ENCODE data around the gene CDKL4. TPM values are rescaled to one million over a fixed set of nuclear protein-coding genes. Genes with fewer than 3 reads are reported as not detected.

CDKL4 gene
- total RNA-seq, 1 experiment from 2014 or later: 0.46 TPM

DNA sequence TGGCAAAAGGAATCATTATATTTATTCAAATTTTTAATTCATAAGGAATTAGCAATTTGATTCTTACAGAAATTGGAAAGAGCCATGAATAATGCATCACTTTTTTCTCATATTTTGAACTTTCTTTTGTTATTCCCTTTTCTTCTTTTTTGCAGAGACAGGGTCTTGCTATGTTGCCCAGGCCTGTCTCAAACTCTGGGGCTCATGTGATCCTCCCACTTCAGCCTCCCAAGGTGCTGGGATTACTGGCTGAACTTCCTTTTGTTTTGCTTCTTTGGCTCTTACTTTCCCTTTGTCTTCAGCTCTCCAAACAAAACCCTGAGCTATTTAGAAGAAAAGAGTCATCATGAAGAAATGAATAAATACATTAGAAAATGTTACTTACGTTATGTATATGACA, 30.8 kb downstream of the CDKL4 start:
- Mint-ChIP-seq H3K4me3 (no peak overlapping the region), H3K27ac (no peak overlapping the region), H3K36me3 (no peaks in the 10 kb centered on the region; the same call in 1 of the 2 replicates), H3K4me1 (no peaks in the 10 kb centered on the region), H3K27me3 (ENCODE audit: low read depth) (no peaks in the 10 kb centered on the region), H3K9me3 (peaks cover 4% of the 10 kb centered on the region; the same call in 1 of the 2 replicates)
- ChIA-PET CTCF (no interaction called here), POLR2A (no interaction called here)
- ATAC-seq (no peak), DNase-seq (ENCODE audit: low spot score) (no peak)
- no peak for TF ChIP-seq NR2C2 (CRISPR knock-in tag; IDR thresholded peaks at IDR 0.05)
- peak; percentile 88 for TF ChIP-seq ZNF121 (CRISPR knock-in tag; IDR thresholded peaks at IDR 0.05)
- TF ChIP-seq GTF2I (CRISPR knock-in tag; conservative IDR thresholded peaks at IDR 0.05): 0 out of 2 replicates have a peak, but pooled peaks have one; percentile 38

DNA sequence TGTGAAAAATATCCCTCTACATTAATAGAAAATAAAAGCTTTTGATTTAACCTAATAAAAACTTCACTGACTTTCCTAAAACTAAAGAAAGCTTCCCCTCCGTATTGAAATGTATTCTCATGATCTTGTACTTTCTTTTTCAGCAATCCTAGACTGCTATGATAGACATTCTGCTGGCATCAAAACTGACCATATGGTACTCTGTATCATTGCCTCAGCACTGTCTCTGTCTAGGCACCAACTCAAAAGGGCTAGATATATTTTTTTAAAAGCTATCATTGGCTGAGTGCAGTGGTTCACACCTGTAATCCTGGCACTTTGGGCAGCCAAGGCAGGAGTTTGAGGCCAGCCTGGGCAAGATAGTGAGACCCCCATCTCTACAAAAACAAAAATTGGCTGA, 32.9 kb downstream of the CDKL4 start:
- Mint-ChIP-seq H3K4me3 (no peak overlapping the region), H3K9me3 (peaks cover 4% of the 10 kb centered on the region; the same call in 1 of the 2 replicates), H3K27me3 (ENCODE audit: low read depth) (no peaks in the 10 kb centered on the region), H3K4me1 (no peaks in the 10 kb centered on the region), H3K36me3 (no peaks in the 10 kb centered on the region; the same call in 1 of the 2 replicates), H3K27ac (no peak overlapping the region)
- ChIA-PET POLR2A (no interaction called here), CTCF (no interaction called here)
- no peak for ATAC-seq
- TF ChIP-seq ZNF232 (CRISPR knock-in tag; IDR thresholded peaks at IDR 0.05) (no peak), IRF2 (CRISPR knock-in tag; IDR thresholded peaks at IDR 0.05; ENCODE audit: borderline replicate concordance, low read depth) (no peak), TEAD1 (CRISPR knock-in tag; IDR thresholded peaks at IDR 0.05) (no peak)
- TF ChIP-seq, protein P1, sequence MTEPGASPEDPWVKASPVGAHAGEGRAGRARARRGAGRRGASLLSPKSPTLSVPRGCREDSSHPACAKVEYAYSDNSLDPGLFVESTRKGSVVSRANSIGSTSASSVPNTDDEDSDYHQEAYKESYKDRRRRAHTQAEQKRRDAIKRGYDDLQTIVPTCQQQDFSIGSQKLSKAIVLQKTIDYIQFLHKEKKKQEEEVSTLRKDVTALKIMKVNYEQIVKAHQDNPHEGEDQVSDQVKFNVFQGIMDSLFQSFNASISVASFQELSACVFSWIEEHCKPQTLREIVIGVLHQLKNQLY (CRISPR knock-in tag; IDR thresholded peaks at IDR 0.05): no peak
- no peak for DNase-seq (ENCODE audit: low spot score)

DNA sequence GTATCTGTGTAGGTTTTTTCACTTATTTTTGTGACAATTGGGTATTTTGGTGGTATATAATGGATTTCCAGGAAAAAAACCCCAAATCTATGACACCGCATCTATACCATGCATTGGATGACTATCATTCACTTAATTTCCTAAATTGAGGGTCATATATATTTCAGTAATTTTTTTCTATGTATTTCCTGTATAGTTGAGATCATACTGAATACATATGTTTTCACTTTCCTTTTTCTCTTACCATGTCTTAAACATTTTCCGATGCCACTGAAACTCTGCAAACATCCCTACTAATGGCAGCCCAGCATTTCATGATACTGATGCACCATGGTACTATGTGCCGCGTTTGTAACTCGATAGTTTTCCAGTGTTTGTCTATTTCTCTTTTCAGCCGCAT, 40.4 kb downstream of the CDKL4 start:
- H3K9me3 Mint-ChIP-seq: peaks cover 24% of the 10 kb centered on the region
- no peak overlapping the region for H3K4me3 Mint-ChIP-seq
- ATAC-seq (no peak), DNase-seq (ENCODE audit: low spot score) (no peak)
- H3K27me3 Mint-ChIP-seq (ENCODE audit: low read depth): no peaks in the 10 kb centered on the region
- no peak for TF ChIP-seq JAZF1 (CRISPR knock-in tag; IDR thresholded peaks at IDR 0.05)
- TF ChIP-seq, protein P1 (CRISPR knock-in tag; IDR thresholded peaks at IDR 0.05): no peak
- peaks cover 8% of the 10 kb centered on the region; the same call in 1 of the 2 replicates for H3K36me3 Mint-ChIP-seq
- ChIA-PET CTCF (interaction anchor here (0.7 to 2.0 kb wide), 4 partner anchors 25 to 375 kb away, joined by 3 to 9 read pairs (median 6); no protein-coding TSS in a partner anchor), POLR2A (no interaction called here)
- peaks cover 22% of the 10 kb centered on the region for H3K4me1 Mint-ChIP-seq
- H3K27ac Mint-ChIP-seq: peak overlapping the region; percentile 71

DNA sequence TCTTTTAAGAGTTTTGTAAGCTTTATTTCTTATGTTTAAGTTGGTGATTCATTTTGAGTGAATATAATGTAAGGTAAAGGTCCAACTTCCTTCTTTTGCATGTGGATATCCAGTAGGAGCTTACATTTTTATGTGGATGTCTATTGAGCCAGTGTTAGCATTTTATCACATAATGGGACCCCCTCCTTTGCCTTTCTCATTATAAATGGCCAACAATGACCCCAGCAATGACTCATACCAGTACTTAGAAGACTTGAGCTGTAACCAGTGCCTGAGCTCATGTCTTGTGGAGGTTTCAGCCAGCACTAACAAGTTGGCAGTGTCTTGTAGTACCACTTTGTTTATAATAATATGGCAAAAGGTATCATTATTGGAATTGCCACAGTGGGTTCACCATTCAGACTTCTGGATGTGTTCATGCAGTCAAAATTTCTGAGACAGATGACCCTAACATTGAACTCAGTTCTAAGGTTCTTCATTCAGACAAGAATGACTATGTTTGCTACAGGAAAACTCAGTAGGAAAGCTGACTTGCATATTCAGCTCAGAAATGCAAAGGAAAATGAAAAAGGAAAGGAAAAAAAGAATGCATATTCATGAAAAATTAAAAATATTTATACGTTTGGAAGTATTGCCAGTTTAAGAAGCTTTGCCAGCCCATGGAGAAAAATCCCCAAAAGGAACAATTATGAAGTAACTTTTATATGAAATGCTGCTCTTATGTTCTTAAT, 41.0 kb downstream of the CDKL4 start:
- ChIA-PET POLR2A (no interaction called here), CTCF (interaction anchor here (0.6 to 2.0 kb wide), 5 partner anchors 25 to 374 kb away, joined by 3 to 9 read pairs (median 6); no protein-coding TSS in a partner anchor)
- peak; percentile 94 for ATAC-seq
- H3K27ac Mint-ChIP-seq: peak overlapping the region; percentile 81
- peaks cover 22% of the 10 kb centered on the region for H3K4me1 Mint-ChIP-seq
- no peak for DNase-seq (ENCODE audit: low spot score)
- H3K4me3 Mint-ChIP-seq: peak overlapping the region; percentile 42
- peaks cover 8% of the 10 kb centered on the region; the same call in 1 of the 2 replicates for H3K36me3 Mint-ChIP-seq
- H3K9me3 Mint-ChIP-seq: peaks cover 24% of the 10 kb centered on the region
- no peaks in the 10 kb centered on the region for H3K27me3 Mint-ChIP-seq (ENCODE audit: low read depth)
- TF ChIP-seq ZBTB21 (CRISPR knock-in tag; IDR thresholded peaks at IDR 0.05; ENCODE audit: borderline replicate concordance): no peak
- TF ChIP-seq ETV6 (CRISPR knock-in tag; IDR thresholded peaks at IDR 0.05): no peak
- no peak for TF ChIP-seq TP53 (CRISPR knock-in tag; IDR thresholded peaks at IDR 0.05)
- TF ChIP-seq, protein P2, sequence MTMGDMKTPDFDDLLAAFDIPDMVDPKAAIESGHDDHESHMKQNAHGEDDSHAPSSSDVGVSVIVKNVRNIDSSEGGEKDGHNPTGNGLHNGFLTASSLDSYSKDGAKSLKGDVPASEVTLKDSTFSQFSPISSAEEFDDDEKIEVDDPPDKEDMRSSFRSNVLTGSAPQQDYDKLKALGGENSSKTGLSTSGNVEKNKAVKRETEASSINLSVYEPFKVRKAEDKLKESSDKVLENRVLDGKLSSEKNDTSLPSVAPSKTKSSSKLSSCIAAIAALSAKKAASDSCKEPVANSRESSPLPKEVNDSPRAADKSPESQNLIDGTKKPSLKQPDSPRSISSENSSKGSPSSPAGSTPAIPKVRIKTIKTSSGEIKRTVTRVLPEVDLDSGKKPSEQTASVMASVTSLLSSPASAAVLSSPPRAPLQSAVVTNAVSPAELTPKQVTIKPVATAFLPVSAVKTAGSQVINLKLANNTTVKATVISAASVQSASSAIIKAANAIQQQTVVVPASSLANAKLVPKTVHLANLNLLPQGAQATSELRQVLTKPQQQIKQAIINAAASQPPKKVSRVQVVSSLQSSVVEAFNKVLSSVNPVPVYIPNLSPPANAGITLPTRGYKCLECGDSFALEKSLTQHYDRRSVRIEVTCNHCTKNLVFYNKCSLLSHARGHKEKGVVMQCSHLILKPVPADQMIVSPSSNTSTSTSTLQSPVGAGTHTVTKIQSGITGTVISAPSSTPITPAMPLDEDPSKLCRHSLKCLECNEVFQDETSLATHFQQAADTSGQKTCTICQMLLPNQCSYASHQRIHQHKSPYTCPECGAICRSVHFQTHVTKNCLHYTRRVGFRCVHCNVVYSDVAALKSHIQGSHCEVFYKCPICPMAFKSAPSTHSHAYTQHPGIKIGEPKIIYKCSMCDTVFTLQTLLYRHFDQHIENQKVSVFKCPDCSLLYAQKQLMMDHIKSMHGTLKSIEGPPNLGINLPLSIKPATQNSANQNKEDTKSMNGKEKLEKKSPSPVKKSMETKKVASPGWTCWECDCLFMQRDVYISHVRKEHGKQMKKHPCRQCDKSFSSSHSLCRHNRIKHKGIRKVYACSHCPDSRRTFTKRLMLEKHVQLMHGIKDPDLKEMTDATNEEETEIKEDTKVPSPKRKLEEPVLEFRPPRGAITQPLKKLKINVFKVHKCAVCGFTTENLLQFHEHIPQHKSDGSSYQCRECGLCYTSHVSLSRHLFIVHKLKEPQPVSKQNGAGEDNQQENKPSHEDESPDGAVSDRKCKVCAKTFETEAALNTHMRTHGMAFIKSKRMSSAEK (CRISPR knock-in tag; IDR thresholded peaks at IDR 0.05; ENCODE audit: borderline replicate concordance): no peak
- TF ChIP-seq SMAD4 (CRISPR knock-in tag; IDR thresholded peaks at IDR 0.05): no peak
- TF ChIP-seq RELA (CRISPR knock-in tag; IDR thresholded peaks at IDR 0.05; ENCODE audit: borderline replicate concordance): no peak
- TF ChIP-seq, protein P3, sequence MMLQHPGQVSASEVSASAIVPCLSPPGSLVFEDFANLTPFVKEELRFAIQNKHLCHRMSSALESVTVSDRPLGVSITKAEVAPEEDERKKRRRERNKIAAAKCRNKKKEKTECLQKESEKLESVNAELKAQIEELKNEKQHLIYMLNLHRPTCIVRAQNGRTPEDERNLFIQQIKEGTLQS (CRISPR knock-in tag; conservative IDR thresholded peaks at IDR 0.05): no peak
- no peak for TF ChIP-seq TCF7 (CRISPR knock-in tag; IDR thresholded peaks at IDR 0.05; ENCODE audit: low read depth)
- TF ChIP-seq, protein P4, sequence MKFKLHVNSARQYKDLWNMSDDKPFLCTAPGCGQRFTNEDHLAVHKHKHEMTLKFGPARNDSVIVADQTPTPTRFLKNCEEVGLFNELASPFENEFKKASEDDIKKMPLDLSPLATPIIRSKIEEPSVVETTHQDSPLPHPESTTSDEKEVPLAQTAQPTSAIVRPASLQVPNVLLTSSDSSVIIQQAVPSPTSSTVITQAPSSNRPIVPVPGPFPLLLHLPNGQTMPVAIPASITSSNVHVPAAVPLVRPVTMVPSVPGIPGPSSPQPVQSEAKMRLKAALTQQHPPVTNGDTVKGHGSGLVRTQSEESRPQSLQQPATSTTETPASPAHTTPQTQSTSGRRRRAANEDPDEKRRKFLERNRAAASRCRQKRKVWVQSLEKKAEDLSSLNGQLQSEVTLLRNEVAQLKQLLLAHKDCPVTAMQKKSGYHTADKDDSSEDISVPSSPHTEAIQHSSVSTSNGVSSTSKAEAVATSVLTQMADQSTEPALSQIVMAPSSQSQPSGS (CRISPR knock-in tag; IDR thresholded peaks at IDR 0.05; ENCODE audit: borderline replicate concordance, low read depth): no peak
- TF ChIP-seq, protein P5, sequence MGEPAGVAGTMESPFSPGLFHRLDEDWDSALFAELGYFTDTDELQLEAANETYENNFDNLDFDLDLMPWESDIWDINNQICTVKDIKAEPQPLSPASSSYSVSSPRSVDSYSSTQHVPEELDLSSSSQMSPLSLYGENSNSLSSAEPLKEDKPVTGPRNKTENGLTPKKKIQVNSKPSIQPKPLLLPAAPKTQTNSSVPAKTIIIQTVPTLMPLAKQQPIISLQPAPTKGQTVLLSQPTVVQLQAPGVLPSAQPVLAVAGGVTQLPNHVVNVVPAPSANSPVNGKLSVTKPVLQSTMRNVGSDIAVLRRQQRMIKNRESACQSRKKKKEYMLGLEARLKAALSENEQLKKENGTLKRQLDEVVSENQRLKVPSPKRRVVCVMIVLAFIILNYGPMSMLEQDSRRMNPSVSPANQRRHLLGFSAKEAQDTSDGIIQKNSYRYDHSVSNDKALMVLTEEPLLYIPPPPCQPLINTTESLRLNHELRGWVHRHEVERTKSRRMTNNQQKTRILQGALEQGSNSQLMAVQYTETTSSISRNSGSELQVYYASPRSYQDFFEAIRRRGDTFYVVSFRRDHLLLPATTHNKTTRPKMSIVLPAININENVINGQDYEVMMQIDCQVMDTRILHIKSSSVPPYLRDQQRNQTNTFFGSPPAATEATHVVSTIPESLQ (CRISPR knock-in tag; IDR thresholded peaks at IDR 0.05): no peak
- no peak for TF ChIP-seq CREB1 (CRISPR knock-in tag; IDR thresholded peaks at IDR 0.05)

Measured in WTC11 (cell line).